HG03196 (cell line): ENCODE measurements around the gene SLC2A1.

Source experiments
- ATAC-seq: cut with Tn5 transposase; IDR thresholded peaks from one replicate; pipeline ENCODE4 v1.9.1; 2021; ENCODE audit not compliant: unreplicated experiment

SLC2A1 gene

GRCh38 chr1:42943166-42943565 lies 15.5 kb downstream of the SLC2A1 start:
- ATAC-seq, result no peak

GRCh38 chr1:42942444-42942843 lies 16.2 kb downstream of the SLC2A1 start:
- ATAC-seq, result no peak

- no peak for ATAC-seq
Observed at GRCh38 chr1:42941640-42942330, 16.9 kb downstream of the SLC2A1 start.

GRCh38 chr1:42940851-42941639 lies 17.6 kb downstream of the SLC2A1 start:
- ATAC-seq, result no peak

DNA sequence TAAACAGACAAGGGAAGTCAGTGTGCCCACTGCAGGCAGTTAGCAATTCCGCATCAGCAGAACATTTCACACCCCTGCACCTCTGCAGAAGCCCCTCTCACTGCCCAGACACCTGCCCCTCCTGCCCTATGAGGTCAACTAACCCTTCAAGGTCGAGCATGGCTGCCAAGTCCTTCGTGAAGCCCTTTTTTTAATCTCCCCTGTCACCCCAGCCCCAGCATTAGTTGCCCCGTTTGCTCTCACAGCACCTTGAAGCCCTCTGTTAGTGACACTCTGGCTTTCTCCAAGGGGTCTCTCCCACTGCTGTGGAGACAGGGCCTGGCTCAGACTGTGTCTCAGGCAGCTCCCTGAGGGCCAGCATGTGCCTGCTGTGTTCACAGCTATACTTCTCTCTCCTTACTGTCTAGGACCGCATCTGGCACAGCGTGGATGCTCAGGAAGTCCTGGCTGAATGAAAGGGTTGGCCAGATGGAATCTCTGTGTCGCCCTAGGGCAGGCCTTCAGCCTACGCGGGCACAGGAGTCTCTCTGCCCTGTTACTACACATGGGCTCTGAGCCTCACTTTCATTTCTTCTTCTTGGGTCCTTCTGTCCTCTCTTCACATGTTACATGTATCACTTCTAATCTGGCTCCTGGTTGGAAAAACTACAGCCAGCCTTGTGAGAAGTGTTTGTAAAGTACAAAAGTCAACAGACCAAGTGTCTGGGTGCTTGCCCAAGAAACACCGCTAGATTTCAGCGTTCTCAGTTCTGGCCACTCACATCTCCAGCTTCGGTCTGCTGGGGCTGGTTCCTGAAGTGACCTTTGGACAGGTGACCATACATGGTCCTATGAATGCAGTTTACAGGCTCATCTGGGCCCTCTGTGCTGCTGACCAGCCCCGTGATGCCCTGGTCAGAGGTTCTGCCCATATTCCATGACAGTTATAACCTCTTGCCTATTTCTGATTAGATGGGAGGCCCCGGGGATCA lies 19.7 kb downstream of the SLC2A1 start:
- no peak for ATAC-seq

- no peak for ATAC-seq
Observed at GRCh38 chr1:42937836-42938644, 20.6 kb downstream of the SLC2A1 start.

- no peak for ATAC-seq
Observed at GRCh38 chr1:42937141-42937696, 21.4 kb downstream of the SLC2A1 start.

DNA sequence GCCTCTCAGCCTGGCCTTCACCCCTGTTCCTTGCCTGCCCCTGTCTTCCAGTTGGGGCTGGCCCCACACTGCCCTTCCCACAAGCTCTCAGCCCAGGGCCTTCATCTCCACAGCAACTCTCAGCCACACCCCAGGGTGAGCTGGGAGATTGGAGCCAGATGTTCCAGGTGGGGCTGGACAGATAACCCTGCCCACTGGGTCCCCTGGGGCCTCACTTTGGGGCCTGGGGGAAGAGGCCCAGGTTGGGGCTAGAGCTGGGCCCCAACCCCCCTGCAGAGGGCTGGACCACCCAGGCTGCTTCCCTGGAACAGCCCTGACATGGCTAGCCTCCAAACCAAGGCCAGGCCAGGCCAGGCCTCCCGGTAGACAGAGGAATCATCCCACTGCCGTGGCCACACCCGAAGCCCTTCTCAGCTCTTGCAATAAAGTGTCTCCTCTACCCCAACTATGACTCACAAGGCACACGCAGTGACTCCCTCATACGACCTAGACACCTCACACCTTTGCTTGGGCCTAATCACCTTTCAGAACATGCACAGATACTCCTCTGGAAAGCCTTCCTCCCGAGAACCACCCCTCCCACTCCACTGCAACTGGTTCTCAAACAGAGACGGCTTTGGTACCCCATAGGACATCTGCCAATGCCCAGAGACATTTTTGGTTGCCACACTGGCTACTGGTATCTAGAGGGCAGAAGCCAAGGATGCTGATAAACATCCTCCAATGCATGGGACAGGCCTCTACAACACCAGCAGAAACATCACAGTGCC lies 22.2 kb downstream of the SLC2A1 start:
- no peak for ATAC-seq

DNA sequence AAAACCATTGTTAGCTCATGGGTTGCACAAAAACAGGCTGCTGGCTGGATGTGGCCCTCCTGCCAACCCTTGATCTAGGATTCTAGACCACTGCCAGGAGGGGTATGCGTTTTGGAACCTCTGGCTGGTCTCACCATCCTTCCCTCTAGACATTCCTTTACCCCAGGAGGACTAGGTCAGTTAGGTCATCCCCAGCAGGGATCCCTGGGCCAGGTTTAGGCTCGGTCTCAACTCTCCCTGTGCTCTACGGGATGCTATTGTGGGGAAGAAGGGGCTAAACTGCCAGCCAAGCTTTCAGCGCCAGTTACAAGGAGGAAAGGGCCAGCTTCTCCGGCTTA lies 22.7 kb downstream of the SLC2A1 start:
- ATAC-seq, result no peak

GRCh38 chr1:42935313-42935895 lies 23.3 kb downstream of the SLC2A1 start:
- no peak for ATAC-seq

DNA sequence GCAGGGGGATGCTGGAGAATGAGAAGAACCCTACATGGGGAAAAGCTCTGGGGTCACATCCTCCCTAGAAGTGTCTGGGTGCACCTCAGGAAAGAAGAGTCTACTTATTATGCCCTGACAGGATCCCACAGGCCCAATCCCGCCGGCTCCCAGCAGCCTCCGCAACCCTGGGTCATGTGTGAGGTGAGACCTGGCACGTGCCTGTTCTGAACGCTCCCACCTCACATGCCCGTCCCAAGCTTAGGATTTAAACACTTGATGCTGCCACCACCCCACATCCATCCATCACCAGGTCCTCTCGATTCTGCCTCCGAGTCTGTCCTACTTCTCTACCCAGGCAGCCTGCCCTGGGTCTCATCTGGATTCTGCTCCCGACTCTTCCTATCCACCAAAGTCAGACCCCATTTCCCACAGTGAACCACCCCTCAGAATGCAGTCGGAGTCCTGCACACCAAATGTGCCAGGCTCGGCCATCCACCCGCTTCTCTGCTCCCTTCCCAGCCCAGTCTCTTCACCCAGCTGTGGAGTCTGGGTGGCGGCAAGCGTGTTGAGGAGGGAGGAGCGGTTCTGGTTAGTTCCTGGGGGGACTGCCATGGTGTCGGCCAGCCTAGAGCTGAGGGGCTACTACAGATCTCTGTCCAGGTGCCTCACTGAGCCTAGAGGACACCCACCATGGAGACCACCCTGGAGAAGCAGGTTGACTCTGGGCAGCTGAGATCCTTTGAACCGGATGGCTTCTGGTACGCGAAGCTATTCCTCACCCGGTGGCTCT lies 23.9 kb downstream of the SLC2A1 start:
- no peak for ATAC-seq

DNA sequence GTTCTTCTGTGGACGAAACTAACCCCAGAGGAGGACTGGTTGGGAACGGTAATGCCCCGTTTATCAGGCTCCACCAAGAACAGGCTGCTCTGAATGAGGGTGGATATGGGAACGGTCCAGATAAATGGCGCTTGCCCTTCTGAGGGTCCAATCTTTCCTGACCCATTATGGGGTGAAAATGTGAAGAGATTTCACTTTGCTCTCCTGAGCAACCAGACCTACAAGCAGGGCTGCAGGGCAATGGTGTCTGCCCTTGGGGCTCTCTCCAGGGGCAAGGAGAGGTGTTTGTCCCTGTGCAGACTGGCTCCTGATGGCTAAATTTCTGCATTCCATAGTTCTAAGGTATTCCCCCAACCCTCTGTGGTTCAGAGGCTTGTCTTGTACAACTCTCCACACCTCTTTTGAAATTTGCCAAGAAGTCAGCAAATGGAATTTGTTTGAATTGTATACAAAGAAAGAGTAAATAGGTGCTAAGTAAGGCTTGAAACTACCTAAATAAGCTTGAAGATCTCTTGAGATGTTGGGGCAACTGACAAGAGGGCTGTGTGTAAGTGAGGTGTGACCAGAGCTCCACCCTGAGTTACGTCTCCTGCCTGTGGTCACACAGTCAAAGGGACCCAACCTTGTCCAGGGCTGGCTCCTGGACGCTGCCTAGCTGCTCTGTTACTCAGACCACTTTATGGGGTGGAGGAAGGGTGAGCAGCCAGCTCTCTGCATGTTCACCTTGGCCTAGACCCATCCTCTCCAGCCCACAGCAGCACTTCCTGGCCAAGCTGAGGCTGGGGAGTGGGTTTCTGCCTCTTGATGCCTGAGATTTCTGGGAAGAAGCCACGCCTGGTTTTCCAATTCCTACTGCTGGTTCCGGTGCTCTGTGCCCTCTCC lies 24.8 kb downstream of the SLC2A1 start:
- no peak for ATAC-seq

- ATAC-seq, result no peak
Observed at GRCh38 chr1:42933060-42933586, 25.5 kb downstream of the SLC2A1 start.

DNA sequence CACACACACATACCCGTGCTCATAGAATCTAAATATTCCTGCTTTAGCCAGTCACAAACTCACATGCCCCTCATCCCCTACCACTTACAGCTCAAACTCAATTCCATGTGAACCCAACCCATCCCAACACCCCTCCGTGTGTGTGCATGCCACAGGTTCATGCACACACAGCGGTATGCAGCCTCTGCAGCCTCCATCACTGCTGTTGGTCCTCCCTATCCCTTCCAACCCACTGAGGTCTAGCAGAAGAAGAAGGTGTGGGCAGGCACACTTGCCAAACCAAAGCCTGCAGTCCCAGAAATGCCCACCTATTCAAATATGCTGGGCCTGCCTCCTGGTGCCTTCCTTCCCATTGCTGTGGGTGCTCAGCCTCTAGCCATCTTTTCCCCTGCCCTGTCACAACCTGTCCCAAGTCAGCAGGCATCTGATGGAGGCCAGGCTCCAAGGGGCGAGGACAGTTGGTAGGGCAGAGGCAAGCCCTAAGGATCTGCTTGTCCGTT lies 26.2 kb downstream of the SLC2A1 start:
- ATAC-seq, result no peak

DNA sequence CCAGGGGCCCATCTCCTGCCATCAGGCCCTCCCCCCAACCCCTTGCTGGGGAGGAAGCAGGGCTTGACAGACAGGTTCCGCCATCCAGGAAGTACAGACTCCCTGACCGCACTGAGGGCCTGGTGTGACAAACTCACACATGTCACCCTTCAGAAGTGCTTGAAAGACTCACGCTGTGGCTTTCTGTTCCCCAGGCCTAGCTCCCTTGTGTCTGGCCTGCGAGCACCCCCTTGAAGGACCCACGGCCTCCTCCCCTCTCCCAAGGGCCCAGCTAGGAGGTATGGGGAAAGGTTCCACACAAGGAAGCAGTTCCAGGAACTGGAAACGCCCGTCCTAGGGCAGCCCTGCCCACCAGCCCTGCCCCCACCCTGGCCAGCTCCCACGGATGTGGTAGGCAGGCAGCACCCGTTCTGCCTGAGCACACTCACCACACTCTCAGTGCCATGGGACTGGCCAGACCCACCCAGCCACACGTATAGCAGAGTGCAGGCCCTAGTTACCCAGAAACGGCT lies 26.7 kb downstream of the SLC2A1 start:
- ATAC-seq, result peak; percentile 57

DNA sequence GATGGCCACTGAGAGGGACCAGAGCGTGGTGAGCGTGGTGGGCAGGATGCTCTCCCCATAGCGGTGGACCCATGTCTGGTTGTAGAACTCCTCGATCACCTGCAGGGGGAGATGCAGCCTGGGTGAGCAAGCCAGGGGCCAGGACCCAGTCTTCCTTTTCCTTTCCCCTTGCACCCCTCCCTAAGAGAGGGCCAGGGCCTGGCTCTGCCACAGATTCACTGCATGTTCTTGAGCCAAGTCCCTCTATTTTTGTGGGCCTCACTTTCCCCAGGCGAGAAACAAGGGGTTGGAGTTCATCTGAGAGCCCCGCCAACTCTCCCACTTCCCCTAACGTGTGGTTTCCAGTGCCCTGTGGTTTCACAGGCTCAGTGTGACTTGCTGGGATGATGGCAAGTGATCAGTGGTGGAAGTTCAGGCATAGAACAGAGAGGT lies 27.5 kb downstream of the SLC2A1 start:
- no peak for ATAC-seq
